ENCODE data around the gene PMPCB. TPM values are rescaled to one million over a fixed set of nuclear protein-coding genes. Genes with fewer than 3 reads are reported as not detected.
"Not testable (repeated sequence)": the region's sequence is repeated elsewhere in the genome, so short reads cannot be mapped to it uniquely, and the experiment has no call there.

PMPCB gene, protein sequence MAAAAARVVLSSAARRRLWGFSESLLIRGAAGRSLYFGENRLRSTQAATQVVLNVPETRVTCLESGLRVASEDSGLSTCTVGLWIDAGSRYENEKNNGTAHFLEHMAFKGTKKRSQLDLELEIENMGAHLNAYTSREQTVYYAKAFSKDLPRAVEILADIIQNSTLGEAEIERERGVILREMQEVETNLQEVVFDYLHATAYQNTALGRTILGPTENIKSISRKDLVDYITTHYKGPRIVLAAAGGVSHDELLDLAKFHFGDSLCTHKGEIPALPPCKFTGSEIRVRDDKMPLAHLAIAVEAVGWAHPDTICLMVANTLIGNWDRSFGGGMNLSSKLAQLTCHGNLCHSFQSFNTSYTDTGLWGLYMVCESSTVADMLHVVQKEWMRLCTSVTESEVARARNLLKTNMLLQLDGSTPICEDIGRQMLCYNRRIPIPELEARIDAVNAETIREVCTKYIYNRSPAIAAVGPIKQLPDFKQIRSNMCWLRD
- total RNA-seq: 10 to 100 TPM; 80.5 to 89.3 TPM

DNA sequence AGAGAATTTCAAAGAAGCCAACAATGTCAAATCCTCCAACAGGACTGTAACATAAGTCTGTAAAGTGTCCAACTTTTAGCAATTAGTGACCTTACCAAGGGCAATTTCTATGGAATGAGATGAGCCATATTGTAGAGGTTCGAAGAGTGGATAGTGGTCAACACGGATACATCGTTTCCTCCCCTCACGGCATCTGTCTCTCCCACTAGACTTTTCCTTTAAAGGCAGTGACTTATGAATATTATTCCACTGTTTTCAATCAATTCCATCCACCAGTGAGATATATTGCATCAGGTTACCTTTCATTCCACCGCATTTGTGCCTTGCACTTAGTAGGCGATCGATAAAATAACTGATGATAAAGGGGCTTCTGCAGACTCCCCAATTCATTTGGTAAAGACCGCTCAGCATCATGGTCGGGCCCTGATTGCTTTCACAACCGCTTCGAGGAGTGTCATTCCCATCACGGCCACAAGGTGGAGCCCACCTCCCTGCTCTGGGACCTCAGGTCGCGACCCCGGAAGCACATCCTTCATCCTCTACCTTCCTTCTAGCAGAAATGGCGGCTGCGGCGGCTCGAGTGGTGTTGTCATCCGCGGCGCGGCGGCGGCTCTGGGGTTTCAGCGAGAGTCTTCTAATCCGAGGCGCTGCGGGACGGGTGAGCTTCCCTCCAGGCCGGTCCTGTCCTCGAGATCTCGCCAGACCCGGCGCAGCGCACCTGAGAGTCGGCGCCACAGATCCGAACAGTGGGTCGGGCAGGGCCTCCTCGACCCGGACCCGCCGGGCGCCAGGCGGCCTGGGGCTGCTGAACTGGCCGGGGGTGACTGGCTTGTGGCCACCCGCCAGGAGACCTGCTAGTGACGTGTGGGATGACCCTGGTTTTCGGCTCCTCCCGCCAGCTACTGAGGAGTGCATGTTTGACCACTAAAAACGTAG is at the start of gene PMPCB:
Gene PMPCB (plus strand): TSS at position 535 of the 936 bp plus-strand sequence. CDS start 25 bp downstream, at position 560.
- TF ChIP-seq, protein P1, sequence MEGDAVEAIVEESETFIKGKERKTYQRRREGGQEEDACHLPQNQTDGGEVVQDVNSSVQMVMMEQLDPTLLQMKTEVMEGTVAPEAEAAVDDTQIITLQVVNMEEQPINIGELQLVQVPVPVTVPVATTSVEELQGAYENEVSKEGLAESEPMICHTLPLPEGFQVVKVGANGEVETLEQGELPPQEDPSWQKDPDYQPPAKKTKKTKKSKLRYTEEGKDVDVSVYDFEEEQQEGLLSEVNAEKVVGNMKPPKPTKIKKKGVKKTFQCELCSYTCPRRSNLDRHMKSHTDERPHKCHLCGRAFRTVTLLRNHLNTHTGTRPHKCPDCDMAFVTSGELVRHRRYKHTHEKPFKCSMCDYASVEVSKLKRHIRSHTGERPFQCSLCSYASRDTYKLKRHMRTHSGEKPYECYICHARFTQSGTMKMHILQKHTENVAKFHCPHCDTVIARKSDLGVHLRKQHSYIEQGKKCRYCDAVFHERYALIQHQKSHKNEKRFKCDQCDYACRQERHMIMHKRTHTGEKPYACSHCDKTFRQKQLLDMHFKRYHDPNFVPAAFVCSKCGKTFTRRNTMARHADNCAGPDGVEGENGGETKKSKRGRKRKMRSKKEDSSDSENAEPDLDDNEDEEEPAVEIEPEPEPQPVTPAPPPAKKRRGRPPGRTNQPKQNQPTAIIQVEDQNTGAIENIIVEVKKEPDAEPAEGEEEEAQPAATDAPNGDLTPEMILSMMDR (IDR thresholded peaks at IDR 0.05): peak; percentile 86
- ChIA-PET CTCF (interaction anchor here (0.6 to 1.9 kb wide), 11 partner anchors 10 to 110 kb away, joined by 3 to 9 read pairs (median 3); no protein-coding TSS in a partner anchor), POLR2A (interaction anchor here (0.6 to 2.2 kb wide), 7 partner anchors 17 to 245 kb away, joined by 3 to 9 read pairs (median 4); partner anchors contain the start of genes DNAJC2 and PSMC2)
- H3K36me3 Mint-ChIP-seq (ENCODE audit: low read depth): peaks cover 28% of the 10 kb centered on the region
- intact Hi-C loops (cut with micrococcal nuclease): loop anchor here (1.0 kb wide), 1 partner anchor 110 kb away; no protein-coding TSS in a partner anchor
- peak within 1 kb of the TSS; percentile 91 for H3K27ac Mint-ChIP-seq
- peaks cover 26% of the 10 kb centered on the region for H3K4me1 Mint-ChIP-seq (ENCODE audit: low read depth)
- no peaks in the 10 kb centered on the region for H3K9me3 Mint-ChIP-seq
- H3K27me3 Mint-ChIP-seq: no peaks in the 10 kb centered on the region
- ATAC-seq (peak; percentile 99), DNase-seq (peak; percentile 99)
- peak within 1 kb of the TSS; percentile 98 for H3K4me3 Mint-ChIP-seq

DNA sequence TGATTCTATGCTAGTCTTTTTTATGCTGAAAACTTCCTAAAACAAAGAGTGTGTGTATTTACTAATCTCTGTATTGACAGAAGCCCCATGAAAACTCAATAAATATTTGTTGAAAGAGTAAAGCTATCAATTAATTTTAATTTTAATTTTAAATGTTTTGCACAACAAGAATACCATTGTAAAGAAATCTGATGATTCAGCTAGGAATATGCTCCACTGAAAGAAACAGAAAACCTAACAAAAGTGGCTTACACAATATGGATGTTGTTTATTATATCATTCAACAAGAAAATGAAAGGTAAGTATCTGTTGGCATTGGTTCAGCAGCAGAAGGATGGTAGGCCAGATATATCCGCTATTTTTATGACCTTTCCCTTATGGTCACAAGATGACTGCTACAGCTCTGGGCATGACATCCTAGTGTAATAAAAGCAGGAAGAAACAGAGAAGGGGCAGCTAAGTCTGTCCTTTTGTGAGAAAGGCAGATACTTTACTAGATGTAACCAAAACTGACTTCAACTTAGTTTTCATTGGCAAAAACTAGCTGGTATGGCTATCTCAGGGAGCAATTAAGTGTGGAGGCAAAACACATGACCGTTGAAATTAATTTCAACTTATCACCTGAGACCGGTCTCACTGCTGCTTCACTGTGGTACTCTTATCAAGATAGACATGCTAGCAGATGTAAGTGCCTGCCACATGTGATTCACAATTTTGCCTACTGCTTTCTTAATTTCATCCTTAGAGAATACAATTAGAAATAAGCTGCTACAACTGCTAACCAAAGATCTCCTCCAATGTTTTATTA is 43.3 kb upstream of the PMPCB start:
- H3K4me3 Mint-ChIP-seq; H3K4me1 Mint-ChIP-seq (ENCODE audit: low read depth); H3K27me3 Mint-ChIP-seq; intact Hi-C loops (cut with micrococcal nuclease); H3K27ac Mint-ChIP-seq; DNase-seq; CTCF ChIA-PET; ATAC-seq; H3K9me3 Mint-ChIP-seq; H3K36me3 Mint-ChIP-seq (ENCODE audit: low read depth); POLR2A ChIA-PET: not testable (repeated sequence)

- H3K27me3 Mint-ChIP-seq; H3K27ac Mint-ChIP-seq; intact Hi-C loops (cut with micrococcal nuclease); ATAC-seq; DNase-seq; H3K9me3 Mint-ChIP-seq; H3K4me3 Mint-ChIP-seq; CTCF ChIA-PET; POLR2A ChIA-PET; H3K4me1 Mint-ChIP-seq (ENCODE audit: low read depth); H3K36me3 Mint-ChIP-seq (ENCODE audit: low read depth): not testable (repeated sequence)
Observed at GRCh38 chr7:103264054-103264453, 33.2 kb upstream of the PMPCB start.

- CTCF ChIA-PET; intact Hi-C loops (cut with micrococcal nuclease); DNase-seq; H3K36me3 Mint-ChIP-seq (ENCODE audit: low read depth); H3K4me3 Mint-ChIP-seq; ATAC-seq; H3K27ac Mint-ChIP-seq; H3K27me3 Mint-ChIP-seq; H3K9me3 Mint-ChIP-seq; H3K4me1 Mint-ChIP-seq (ENCODE audit: low read depth); POLR2A ChIA-PET: not testable (repeated sequence)
Observed at GRCh38 chr7:103266229-103266628, 31.0 kb upstream of the PMPCB start.

DNA sequence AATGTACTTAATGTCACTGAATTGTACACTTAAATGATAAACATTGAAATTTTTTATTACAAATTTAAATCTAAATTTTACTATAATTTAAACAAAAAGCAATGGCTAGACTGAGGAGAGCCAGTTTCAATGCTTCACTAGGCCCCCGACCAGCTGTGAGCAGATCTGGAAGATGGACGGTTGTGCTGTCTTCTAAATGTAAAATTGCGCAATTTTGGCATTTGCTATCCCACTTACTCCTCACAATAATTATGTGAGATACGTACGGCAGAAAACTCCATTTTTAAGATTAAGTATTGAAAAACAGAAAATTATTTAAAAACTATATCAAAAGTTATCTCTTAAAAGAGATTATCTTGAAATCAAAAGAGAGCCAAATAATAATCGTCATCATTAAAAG is 23.9 kb upstream of the PMPCB start:
- H3K27ac Mint-ChIP-seq; intact Hi-C loops (cut with micrococcal nuclease); DNase-seq; H3K27me3 Mint-ChIP-seq; H3K9me3 Mint-ChIP-seq; H3K4me3 Mint-ChIP-seq; ATAC-seq; CTCF ChIA-PET; POLR2A ChIA-PET; H3K4me1 Mint-ChIP-seq (ENCODE audit: low read depth): not testable (repeated sequence)
- H3K36me3 Mint-ChIP-seq (ENCODE audit: low read depth): peaks cover 21% of the 10 kb centered on the region

- H3K4me1 Mint-ChIP-seq (ENCODE audit: low read depth): peaks cover 14% of the 10 kb centered on the region
- intact Hi-C loops (cut with micrococcal nuclease); H3K27ac Mint-ChIP-seq; H3K4me3 Mint-ChIP-seq; H3K9me3 Mint-ChIP-seq; POLR2A ChIA-PET; CTCF ChIA-PET; DNase-seq; H3K27me3 Mint-ChIP-seq; ATAC-seq: not testable (repeated sequence)
- peaks cover 16% of the 10 kb centered on the region for H3K36me3 Mint-ChIP-seq (ENCODE audit: low read depth)
Observed at GRCh38 chr7:103274867-103275266, 22.4 kb upstream of the PMPCB start.

DNA sequence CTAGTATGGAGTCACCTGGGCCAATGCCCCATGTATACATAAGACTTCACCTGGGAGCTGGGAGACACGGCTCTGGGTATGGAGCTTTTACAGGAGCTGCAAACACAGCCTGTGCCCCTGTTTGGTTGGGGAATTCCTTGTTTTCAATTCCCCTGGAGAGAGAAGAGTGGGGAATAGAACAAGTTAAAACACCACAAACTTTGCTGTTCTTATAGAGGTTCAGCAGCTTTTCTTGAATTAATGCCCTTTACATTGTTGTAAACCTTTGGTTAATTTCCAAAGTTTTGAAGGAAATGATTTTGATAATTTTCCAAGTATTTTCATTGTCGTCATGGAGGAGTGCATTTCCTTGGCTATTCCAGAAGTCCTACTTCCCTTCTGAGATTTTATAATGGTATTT is 19.0 kb upstream of the PMPCB start:
- Mint-ChIP-seq H3K4me1 (ENCODE audit: low read depth) (peaks cover 21% of the 10 kb centered on the region), H3K4me3 (peak overlapping the region; percentile 40), H3K36me3 (ENCODE audit: low read depth) (peaks cover 12% of the 10 kb centered on the region)
- H3K27ac Mint-ChIP-seq; H3K27me3 Mint-ChIP-seq; POLR2A ChIA-PET; CTCF ChIA-PET; DNase-seq; H3K9me3 Mint-ChIP-seq; intact Hi-C loops (cut with micrococcal nuclease); ATAC-seq: not testable (repeated sequence)

DNA sequence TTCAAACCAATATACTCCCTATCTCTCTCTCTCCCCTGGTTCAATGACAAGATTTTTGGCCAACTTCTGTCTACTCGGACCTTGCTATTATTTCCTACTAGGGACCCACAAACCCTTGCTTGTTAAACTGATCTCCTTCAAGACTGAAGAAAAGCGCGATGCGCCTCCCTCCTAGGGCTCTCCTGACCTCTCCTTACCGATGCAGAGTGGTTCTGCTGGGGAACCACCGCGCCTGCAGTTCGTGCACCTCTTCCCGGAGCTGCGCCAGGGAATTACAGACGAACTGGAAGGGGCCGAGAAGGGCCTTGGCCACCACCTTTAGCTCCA is 17.6 kb upstream of the PMPCB start:
- H3K9me3 Mint-ChIP-seq; H3K36me3 Mint-ChIP-seq (ENCODE audit: low read depth); H3K27me3 Mint-ChIP-seq; intact Hi-C loops (cut with micrococcal nuclease): not testable (repeated sequence)
- Mint-ChIP-seq H3K4me3 (peak overlapping the region; percentile 97), H3K27ac (peak overlapping the region; percentile 99), H3K4me1 (ENCODE audit: low read depth) (peaks cover 21% of the 10 kb centered on the region)
- ATAC-seq (peak; percentile 17), DNase-seq (peak; percentile 41)
- CTCF ChIA-PET: interaction anchor here (1.7 kb wide), 1 partner anchor 168 kb away, joined by 5 read pairs; no protein-coding TSS in a partner anchor
- POLR2A ChIA-PET: interaction anchor here (1.2 to 2.8 kb wide), 2 partner anchors 18 to 68 kb away, joined by 3 to 9 read pairs; partner anchors contain the start of genes PMPCB and PSMC2

GRCh38 chr7:103279963-103280802 is 17.1 kb upstream of the PMPCB start:
- H3K9me3 Mint-ChIP-seq; intact Hi-C loops (cut with micrococcal nuclease); H3K36me3 Mint-ChIP-seq (ENCODE audit: low read depth); H3K27me3 Mint-ChIP-seq: not testable (repeated sequence)
- Mint-ChIP-seq H3K4me1 (ENCODE audit: low read depth) (peaks cover 21% of the 10 kb centered on the region), H3K4me3 (peak overlapping the region; percentile 97), H3K27ac (peak overlapping the region; percentile 99)
- CTCF ChIA-PET: interaction anchor here (0.7 to 1.7 kb wide), 2 partner anchors 13 to 167 kb away, joined by 3 to 5 read pairs; no protein-coding TSS in a partner anchor
- ATAC-seq (peak; percentile 90), DNase-seq (peak; percentile 93)
- POLR2A ChIA-PET: interaction anchor here (1.2 to 2.8 kb wide), 3 partner anchors 13 to 68 kb away, joined by 3 to 9 read pairs (median 3); partner anchors contain the start of genes PMPCB and PSMC2
